ENCODE results near the gene PPP1R12B.
"Not testable (repeated sequence)": the region's sequence is repeated elsewhere in the genome, so short reads cannot be mapped to it uniquely, and the experiment has no call there.

PPP1R12B gene

DNA sequence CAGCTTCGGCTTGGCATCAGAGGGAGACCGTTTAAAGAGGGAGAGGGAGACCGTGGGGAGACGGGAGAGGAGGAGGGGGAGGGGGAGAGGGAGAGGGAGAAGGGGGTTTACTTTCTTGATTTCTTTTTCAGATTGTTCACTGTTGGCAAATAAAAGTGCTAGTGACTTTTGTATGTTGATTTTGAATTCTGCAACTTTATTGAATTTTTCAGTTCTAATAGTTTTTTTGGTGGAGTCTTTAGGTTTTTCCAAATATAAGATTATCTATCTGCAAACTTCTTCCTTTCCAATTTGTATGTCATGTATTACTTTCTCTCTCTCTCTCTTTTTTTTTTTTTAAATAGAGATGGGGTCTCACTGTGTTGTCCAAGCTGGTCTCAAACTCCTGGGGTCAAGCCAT is 104.0 kb downstream of the PPP1R12B start:
- DNase-seq (ENCODE audit: low spot score) = no peak

DNA sequence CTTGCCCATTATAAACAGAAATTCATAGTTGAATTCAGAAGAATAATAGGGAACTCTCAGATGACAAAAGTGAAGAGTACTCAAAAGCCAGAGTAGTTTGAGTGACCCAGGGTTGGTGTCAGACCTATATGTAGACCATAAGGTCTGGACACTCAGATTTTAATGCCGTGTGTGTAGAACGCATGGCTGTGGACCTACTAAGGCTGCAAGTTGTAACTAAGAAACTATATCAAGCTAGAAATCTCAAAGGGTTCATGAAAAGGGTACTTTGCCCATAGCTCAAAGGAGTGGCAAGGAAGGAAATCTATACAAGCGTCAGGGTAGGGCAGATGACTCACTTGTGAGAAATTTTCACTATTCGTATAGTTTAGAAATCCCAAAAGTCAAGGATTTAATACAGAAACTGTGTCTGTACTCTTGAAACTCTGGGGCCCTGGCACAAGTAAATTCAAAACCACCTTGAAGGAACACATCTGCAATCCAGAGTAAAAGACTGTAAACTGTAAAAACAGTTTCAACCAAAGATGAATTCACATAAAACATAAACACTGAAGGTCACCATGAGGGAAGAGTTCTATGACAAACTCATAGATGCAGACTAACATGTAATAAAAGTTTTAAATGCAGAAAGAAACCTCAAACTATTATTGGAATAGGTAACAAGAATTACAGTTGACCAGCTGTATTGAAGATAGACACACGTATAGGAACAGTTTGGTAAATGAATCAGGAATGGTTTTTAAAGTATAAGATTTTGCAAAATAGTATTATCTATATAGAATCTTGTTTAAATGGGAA is 108.1 kb downstream of the PPP1R12B start:
- not testable (repeated sequence) for DNase-seq (ENCODE audit: low spot score)

DNA sequence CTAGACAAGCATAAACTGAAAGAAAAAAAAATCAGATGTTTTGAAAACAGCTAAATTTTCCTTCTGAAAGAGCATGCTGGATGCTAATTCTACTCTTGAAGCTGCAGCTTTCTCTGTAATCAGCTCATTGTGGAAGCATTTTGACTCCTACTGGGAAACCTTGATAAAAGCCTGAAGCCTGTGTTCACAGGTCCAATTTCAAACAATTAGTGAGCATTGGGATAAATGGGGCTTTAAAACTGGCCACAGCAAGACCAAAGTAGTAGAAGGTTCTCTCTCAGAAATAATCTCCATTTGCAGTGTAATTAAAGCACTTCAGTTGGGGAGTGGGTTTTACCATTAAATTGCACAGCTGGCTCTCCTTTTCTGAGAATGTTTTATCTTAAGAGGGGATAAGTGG is 110.2 kb downstream of the PPP1R12B start:
- not testable (repeated sequence) for DNase-seq (ENCODE audit: low spot score)

DNA sequence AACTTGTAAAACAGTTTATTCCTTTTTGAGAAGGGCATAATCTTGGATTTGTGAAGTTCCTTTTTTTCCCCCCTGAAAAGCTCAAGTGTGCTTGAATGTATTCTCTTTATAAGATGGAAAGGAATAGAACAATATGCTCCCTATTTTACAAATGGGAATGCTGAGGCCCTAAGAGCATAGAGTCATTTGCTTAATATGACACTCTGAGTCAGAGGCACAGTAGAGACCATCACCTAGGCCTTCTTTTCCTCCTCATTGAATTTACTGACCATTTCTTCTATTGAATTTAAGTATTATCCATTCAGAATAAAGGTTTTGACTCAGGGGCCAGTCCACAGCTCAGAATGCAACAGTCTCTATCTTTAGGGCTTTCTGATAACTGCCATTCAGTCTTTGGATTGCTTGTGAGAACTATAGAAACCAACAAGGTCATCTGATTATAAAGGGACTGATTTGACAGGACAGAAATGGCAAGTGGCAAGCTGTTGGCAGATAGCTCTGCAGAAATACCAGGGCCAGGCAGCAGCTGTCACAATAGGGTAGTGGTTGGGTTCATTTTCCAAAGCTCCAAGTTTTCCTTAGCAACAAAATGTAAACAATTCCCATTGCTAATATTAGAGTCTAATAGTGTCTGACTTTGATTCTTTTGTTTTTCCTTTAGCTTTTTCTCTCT is 111.1 kb downstream of the PPP1R12B start:
- DNase-seq (ENCODE audit: low spot score) = not testable (repeated sequence)

DNA sequence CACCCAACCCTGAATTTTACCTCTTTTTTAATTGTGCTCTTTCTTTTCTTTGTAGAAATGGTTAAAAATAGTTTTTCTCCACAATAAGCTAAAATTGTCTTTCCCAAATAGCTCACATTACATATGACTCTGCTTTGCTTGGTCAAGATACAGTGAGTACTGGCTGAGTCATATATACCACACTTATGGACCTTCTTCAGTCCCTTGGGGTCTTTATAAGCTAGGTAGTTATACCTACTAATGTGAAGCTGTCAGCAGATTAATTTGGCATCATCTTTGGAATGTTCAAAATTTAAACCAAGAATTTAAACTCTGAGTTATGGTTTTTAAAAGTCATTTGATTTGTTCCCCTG is 111.6 kb downstream of the PPP1R12B start:
- DNase-seq (ENCODE audit: low spot score) = not testable (repeated sequence)

DNA sequence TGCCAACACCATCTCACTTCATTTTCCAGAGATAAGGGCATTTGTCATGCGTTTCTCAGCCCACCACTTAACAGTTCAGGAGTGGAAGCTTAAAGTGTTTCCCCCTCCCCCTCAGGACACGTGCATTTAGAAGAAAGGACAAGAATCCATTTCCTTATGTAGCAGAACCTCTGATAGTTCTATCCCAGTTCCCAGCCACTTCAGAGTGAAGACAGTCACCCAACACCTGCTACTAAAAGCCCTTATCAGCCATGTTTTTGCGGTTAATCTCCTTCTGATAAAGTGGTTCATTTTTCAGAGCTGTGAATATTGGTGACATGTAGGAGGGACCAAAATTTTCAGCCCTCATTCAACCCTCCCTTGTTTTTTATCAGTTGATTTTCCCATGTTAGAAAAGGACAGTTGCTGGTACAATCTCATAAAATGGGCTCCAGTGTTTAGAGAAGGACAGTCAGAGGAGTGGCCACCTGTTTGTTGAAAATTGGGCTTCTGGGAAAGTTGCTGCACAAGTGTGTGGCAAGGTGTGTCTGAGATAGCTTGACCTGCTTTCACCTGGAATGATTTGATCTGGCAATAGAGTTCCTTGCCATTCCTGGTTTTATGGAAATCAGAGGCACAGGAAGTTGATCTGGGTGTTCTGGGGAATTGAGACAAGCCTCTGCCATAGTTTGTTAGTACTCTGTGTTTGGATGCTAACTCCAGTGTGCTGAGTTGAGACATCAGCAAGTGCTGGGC is 114.0 kb downstream of the PPP1R12B start:
- no peak for DNase-seq (ENCODE audit: low spot score)

DNA sequence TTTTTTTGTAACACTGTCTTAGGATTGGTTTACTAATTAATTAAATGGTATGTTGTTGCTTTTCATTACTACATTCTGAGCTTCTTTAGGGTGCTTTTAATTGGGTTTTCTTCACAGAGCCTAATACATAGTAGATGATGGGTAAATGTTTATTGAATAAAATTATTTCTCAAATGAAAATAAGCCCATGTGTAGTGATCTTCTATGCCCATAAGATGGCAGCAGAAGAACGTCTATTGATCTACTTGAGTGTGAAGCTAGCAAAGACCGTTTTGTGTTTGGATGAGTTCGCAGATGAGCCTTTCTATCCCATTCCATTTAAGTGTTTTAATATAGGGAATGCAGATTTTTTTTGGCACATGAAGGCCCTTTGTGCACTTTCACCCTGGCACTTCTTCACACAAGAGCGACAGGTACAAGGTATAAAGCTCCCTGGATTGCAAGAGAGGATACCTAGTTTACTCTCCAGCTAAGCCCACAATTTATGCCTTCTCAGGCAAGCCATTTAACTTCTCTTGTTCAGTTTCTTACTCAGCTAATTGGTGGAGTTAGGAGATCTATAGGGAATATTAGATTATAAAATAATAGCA is 115.7 kb downstream of the PPP1R12B start:
- DNase-seq (ENCODE audit: low spot score) = not testable (repeated sequence)

DNA sequence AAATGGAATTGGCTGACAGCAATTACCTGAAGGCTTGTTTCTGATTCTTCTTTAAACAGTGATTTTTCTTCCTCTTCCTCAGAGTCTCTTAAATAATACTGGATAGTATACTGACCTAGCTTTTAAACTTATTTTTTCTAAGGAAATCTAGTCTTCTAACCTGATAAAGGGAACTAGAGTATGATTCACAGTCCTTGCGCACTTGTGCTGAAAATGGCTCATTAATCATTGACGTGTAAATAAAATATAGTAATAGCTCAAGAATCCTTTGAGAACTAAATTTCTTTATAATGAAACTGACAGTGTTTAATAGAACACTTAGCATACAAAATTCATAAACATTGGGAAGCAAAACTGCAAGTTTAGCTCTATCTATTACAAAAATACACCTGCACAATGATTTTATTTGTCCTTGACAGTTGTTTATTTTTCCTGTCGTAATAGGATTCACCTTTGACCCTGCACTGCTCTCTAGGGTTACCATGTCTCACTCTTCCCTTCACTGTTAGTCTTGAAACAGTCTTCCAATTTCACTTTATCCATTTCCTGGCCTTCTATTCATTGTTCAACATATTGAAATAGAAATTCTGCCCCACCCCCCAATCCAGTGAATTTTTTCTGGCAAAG is 117.3 kb downstream of the PPP1R12B start:
- not testable (repeated sequence) for DNase-seq (ENCODE audit: low spot score)

DNA sequence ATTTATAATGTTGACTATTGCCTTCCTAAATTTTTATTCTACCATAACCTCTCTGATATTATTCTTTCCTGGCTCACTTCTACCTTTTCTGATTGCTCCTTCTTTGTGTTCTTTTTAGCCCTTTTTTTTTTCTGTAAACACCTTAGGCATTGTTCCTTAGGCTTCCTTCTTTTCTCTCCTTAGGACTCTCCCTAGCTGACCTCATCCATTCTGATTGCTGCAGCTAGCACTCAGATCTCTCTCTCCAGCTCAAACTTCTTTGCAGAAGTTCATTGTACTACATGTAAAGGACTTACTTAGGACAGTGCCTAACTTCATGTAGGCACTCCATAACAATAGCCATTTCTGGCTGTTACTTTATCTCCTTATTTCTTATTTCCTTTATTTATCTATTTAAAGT is 117.8 kb downstream of the PPP1R12B start:
- DNase-seq (ENCODE audit: low spot score) = not testable (repeated sequence)

DNA sequence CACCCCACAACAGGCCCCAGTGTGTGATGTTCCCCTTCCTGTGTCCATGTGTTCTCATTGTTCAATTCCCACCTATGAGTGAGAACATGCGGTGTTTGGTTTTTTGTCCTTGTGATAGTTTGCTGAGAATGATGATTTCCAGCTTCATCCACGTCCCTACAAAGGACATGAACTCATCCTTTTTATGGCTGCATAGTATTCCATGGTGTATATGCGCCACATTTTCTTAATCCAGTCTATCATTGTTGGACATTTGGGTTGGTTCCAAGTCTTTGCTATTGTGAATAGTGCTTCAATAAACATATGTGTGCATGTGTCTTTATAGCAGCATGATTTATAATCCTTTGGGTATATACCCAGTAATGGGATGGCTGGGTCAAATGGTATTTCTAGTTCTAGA is 118.9 kb downstream of the PPP1R12B start:
- not testable (repeated sequence) for DNase-seq (ENCODE audit: low spot score)

DNA sequence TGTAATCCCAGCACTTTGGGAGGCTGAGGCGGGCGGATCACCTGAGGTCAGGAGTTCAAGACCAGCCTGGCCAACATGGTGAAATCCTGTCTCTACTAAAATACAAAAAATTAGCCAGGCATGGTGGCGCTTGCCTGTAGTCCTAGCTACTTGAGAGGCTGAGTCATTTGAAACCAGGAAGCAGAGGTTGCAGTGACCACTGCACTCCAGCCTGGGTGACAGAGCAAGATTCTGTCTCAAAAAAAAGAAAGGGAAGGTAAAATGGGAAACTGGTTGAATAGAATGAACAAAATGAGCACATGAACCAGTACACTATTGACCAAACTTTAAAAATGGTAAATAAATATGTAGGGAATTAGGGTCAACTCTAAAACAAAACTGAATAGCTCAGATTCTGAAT is 120.2 kb downstream of the PPP1R12B start:
- not testable (repeated sequence) for DNase-seq (ENCODE audit: low spot score)

DNA sequence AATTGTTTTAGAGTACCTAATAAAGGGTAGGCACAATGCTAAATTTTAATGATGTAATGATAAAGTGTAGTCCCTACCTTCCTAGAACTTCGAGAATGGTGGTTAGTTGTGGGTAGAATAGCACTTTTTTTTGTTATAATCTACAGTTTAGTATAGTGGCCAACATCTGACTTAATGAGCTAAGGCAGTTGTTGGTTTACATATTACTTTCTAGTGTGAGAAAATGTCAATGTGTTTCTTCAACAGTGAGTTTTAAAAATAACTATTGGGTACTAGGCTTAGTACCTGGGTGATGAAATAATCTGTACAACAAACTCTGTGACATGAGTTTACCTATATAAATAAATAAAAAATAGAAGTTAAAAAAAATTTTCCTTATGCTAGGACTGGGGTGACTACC is 120.6 kb downstream of the PPP1R12B start:
- DNase-seq (ENCODE audit: low spot score) = not testable (repeated sequence)

DNA sequence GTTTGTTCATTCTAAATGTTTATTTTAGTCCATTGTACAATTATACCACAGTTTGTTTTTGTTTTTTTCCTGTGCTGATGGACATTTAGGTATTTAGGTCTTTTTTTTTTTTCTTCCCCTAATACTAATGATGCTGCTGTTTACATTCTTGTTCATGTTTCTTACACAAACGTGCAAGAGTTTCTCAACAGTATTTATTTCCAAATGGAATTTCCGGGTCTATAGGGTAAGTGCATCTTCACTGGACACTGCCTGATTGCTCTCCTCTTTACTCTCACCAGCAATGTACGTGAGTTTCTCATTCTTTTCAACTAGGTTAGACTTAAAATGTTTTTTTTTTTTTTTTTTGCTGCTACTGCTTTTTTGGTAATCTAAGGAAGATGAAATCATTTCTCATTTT is 122.7 kb downstream of the PPP1R12B start:
- no peak for DNase-seq (ENCODE audit: low spot score)

DNA sequence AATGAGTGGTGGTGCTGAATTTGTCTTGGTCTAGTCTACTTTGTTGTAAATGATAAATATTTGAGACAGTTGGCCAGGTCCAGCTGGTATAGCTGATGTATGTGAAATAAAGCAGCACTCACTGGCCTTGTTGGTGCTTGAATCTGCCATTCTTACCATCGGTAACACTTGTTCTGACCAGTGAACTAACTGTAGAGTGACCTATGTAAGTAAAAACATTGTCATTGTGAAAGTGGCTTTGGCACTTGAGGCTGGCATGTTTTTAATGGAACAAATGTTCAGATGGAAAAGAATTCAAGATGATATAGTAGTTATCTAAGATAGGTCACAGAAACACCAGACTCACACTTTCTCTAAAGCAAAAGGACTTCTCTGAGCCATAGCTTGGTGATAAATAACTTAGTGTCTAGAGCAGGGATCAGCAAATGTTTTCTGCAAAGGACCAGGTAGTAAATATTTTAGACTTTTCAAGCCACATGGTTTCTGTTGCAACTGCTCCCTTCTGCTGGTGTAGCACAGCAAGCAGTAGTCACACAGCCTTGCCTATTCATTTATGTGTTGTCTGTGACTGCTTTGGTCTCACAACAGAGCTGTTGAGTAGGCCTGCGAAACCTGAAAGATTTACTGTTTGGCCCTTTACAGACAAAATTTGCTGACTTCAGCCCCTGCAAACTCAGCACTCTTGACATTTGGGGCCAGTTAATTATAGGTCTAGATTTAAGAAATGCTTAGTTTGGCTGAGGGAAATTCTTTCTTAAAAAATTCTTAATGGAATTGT is 124.0 kb downstream of the PPP1R12B start:
- DNase-seq (ENCODE audit: low spot score) = not testable (repeated sequence)

DNA sequence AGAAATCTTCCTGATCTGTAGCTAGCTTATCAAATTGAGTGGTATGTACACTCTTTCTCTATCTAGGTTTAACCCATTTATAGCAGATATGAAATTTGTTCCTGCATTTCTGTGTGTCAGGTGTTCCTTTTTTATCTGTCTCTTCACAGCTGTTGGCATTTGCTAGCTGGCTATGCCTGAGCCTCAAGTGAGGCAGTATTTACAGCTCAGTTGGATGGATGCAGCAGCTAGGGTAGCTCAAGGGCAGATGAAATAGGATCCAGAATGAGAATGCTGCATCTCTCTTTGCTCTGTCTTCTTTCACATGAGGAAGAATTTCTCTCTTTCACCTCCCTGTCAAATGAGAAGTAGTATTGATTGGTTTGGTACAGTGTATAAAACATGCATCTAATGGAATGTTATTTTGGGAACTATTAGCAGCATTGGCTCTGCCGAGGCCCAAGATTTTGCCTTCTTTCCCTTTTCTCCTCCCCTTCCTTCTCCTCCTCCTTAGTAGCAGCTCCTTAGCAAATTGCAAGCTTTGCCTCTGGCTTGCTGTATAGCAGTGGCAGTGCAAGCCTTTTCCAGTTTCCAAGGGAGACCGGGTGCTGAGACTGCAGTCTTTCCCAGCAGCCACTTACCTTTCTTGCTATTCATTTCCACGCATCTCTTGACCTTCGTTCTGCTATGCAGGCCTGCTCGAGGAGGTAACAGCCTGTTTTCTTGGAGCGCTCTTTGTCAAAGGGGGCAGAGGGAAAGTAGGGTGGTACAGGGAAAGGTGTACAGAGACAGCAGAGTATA is 125.0 kb downstream of the PPP1R12B start:
- not testable (repeated sequence) for DNase-seq (ENCODE audit: low spot score)

DNA sequence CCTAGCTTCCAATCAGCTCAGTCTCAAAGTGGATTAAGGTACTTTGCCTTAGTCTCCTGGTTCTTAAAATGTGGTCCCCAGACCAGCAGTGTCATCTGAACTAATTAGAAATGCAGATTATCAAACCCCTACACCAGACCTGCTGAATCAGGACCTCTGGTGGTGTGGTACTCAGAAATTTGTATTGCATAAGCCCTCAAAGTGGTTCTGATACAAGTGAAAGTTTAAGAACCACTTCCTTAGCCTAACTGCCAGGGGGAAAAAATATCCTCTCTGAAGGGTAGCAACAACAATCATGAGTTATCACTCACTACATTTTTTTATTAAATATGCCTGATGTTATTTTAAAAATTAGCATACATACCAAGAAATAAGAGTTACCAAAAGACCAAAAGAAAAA is 131.2 kb downstream of the PPP1R12B start:
- DNase-seq (ENCODE audit: low spot score) = not testable (repeated sequence)

DNA sequence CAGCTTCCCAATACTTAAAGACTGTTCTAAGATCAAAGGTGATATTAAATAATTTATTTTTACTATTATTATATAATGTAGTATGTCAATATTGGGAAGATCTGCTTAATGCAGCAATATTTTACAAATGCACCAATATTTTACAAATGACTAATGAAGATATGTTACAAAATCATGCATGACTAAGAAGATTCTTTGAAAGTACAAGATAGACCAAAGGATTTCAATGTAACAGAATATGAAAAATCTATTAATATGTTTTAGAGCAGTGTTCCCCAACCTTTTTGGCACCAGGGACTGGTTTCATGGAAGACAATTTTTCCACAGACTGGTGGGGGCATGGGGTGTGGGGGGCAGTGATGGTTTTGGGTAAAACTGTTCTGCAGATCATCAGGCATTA is 132.1 kb downstream of the PPP1R12B start:
- not testable (repeated sequence) for DNase-seq (ENCODE audit: low spot score)

DNA sequence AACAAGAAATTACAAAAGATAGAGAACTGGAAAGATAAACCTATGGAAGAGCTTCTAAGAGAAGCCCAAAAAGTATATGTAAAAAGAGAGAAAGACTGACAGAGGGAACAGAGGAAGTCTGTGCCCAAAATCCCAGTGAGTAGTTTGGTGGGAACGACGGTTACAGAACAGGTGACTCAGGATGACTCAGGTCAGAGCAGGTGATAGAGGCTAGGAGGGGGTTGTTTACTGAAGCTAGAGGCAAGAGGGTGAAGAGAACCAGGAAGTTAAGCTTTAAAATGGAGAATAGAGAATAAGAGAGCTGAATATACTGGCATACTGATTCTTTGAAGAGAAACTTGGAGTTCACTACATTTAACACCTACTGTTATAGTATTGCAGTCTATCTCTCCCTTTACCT is 134.9 kb downstream of the PPP1R12B start:
- DNase-seq (ENCODE audit: low spot score) = not testable (repeated sequence)

DNA sequence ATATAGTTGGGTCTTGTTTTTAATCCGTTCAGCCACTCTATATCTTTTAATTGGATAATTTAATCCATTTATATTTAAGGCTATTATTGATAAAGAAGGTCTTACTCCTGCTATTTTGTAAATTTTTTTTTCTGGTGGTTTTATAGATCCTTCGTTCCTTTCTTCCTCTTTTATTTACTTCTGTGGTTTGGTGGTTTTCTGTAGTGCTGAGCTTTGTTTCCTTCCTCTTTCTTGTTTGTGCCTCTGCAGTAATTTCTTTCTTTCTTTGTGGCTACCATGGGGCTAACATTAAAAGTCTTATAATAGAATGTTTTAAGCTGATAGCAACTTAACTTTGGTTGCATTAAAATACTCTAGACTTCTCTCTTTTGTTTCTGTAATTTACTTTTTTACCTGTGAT is 135.5 kb downstream of the PPP1R12B start:
- DNase-seq (ENCODE audit: low spot score) = not testable (repeated sequence)

DNA sequence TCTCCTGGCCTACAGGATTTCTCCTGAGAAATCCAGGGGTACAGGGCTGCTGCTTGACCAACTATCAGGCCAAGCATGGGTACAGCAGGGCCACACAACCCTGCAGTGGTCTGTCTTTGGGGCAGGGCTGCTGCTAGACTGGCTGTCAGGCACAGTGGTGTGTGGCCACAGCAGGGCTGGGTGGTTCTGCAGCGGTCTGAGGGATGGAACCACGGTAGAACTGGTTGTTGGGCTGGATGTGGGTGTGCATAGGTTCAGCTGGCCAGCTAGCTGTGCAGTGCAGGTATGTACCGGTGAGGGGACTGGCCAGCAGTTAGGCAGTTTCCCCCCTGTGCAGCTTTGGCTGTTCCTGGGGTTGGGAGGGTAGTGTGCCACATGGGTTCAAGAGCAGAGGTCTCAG is 136.3 kb downstream of the PPP1R12B start:
- not testable (repeated sequence) for DNase-seq (ENCODE audit: low spot score)
